Colonic mucosa (tissue), 4 donors: ENCODE results near the gene RABEP1. TPM values are rescaled to one million over a fixed set of nuclear protein-coding genes. Genes with fewer than 3 reads are reported as not detected.

Source experiments
- DNase-seq: peaks from one replicate; pipeline ENCODE4 v3.0.0-alpha.2; 2020
- H3K27ac ChIP-seq: fragments of 200-600 bp; one replicate; pipeline ENCODE4 v1.8.0; 2021
- H3K27me3 ChIP-seq: fragments of 200-600 bp; one replicate; pipeline ENCODE4 v1.8.0; 2021
- H3K36me3 ChIP-seq: fragments of 200-600 bp; one replicate; pipeline ENCODE4 v1.8.0; 2021
- H3K4me1 ChIP-seq: fragments of 200-600 bp; one replicate; pipeline ENCODE4 v1.8.0; 2021; ENCODE audit warnings: mild to moderate bottlenecking
- H3K4me3 ChIP-seq: fragments of 200-600 bp; one replicate; pipeline ENCODE4 v1.8.0; 2021
- H3K9ac ChIP-seq, 2 donors: one replicate each; pipeline ENCODE4 v1.7.0; 2013; ENCODE audit warnings: control low read depth in 2 of 2, low read depth in 2 of 2, low read length in 2 of 2
- H3K9me3 ChIP-seq: fragments of 200-600 bp; one replicate; pipeline ENCODE4 v1.8.0; 2021
- CTCF ChIP-seq: fragments of 200-600 bp; IDR thresholded peaks from one replicate; pipeline ENCODE4 v1.8.0; 2022; ENCODE audit warnings: antibody characterized with exemption, mild to moderate bottlenecking
- intact Hi-C: fragments of 100-400 bp; cut with DNase I; formaldehyde crosslinking; loops from one replicate; pipeline ENCODE4 v1.14.1; 2022
- total RNA-seq, 2 donors: library from RNA; stranded (reverse); fragmentation: NEBNext Ultra II Directional in 1 of 2; extraction: Animal tissue kit (Norgen Biotek cat#: 25700) in 1 of 2; gene quantifications; one replicate each; pipeline ENCODE4 v1.2.1, GENCODE V29; 2021
- donor health status: healthy.
- donor health status: DM: no; HTN: no; CAD: no.
- donor health status: DM: no; HTN: no; CAD: no.

The RABEP1 gene
- total RNA-seq, 2 donors from 2014 or later: 22.6 to 23.2 TPM

- H3K4me3 ChIP-seq: no peak overlapping the region
- H3K27me3 ChIP-seq: no peaks in the 10 kb centered on the region
- intact Hi-C loops: no loop called here
- H3K9me3 ChIP-seq: no peaks in the 10 kb centered on the region
- no peaks in the 10 kb centered on the region for H3K4me1 ChIP-seq
- no peak for TF ChIP-seq CTCF
- no peak overlapping the region for H3K9ac ChIP-seq
- no peak for DNase-seq
- peaks cover 4% of the 10 kb centered on the region for H3K36me3 ChIP-seq
- H3K27ac ChIP-seq: no peak overlapping the region
Observed at GRCh38 chr17:5329784-5330557, 47.9 kb downstream of the RABEP1 start.

DNA sequence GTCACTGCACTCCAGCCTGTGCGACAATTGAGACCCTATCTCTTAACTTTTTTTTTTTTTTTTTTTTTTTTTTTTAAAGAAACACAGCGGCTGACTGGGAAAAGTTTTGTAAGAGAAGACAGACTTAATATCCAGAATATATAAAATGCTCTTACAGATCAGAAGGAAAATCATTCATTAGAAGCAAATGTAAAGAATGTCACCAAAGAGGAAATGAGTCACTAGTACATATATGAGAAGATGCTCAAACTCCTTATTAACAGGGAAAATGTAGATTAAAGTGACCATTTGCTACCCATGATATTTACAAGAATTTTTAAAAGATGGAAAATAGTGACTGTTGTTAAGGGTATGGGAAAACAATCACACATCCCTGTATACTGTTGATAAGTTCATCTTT is 48.9 kb downstream of the RABEP1 start:
- no peak for DNase-seq
- no peak for TF ChIP-seq CTCF
- Histone ChIP-seq H3K4me3 (no peak overlapping the region), H3K27ac (no peak overlapping the region), H3K9me3 (no peaks in the 10 kb centered on the region), H3K27me3 (no peaks in the 10 kb centered on the region), H3K36me3 (peaks cover 4% of the 10 kb centered on the region), H3K4me1 (no peaks in the 10 kb centered on the region), H3K9ac (no peak overlapping the region)
- intact Hi-C loops: no loop called here

- H3K27ac ChIP-seq: no peak overlapping the region
- DNase-seq: no peak
- H3K36me3 ChIP-seq: peaks cover 4% of the 10 kb centered on the region
- no peak for TF ChIP-seq CTCF
- H3K9me3 ChIP-seq: no peaks in the 10 kb centered on the region
- H3K4me3 ChIP-seq: no peak overlapping the region
- H3K27me3 ChIP-seq: no peaks in the 10 kb centered on the region
- no peaks in the 10 kb centered on the region for H3K4me1 ChIP-seq
- intact Hi-C loops: no loop called here
- no peak overlapping the region for H3K9ac ChIP-seq
Observed at GRCh38 chr17:5331506-5331905, 49.4 kb downstream of the RABEP1 start.

- Histone ChIP-seq H3K27me3 (no peaks in the 10 kb centered on the region), H3K9me3 (no peaks in the 10 kb centered on the region), H3K9ac (no peak overlapping the region), H3K27ac (no peak overlapping the region), H3K4me1 (no peaks in the 10 kb centered on the region), H3K36me3 (no peaks in the 10 kb centered on the region), H3K4me3 (no peak overlapping the region)
- TF ChIP-seq CTCF: no peak
- intact Hi-C loops: no loop called here
- DNase-seq: no peak
Observed at GRCh38 chr17:5344914-5345313, 62.8 kb downstream of the RABEP1 start.

DNA sequence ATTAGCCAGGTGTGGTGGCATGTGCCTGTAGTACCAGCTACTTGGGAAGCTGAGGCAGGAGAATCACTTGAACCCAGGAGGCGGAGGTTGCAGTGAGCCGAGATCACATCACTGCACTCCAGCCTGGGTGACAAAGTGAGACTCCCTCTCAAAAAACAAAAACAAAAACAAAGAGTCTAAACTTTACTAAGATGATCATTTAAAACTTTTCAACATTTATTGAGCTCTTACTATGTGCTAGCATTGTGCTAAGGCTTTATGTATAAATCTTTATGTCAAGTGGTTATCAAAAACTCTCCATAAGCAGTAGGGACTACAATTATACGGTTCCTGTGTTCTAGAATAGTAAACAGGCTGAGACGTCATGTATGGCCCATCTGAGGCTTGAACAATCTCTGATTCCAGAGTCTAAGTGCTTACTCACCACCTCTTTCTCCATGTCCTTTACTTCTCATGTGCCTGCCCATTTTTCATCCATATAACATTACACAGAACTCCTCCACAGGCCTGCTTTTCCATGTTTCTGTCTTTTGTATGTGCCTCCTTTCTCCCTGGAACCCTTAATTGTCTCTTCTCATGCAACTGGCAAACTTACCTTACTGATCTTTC is 70.7 kb downstream of the RABEP1 start:
- no peaks in the 10 kb centered on the region for H3K9me3 ChIP-seq
- DNase-seq: no peak
- no peak overlapping the region for H3K27ac ChIP-seq
- H3K4me1 ChIP-seq: no peaks in the 10 kb centered on the region
- TF ChIP-seq CTCF: no peak
- no peak overlapping the region for H3K9ac ChIP-seq
- H3K4me3 ChIP-seq: no peak overlapping the region
- intact Hi-C loops: no loop called here
- H3K36me3 ChIP-seq: peaks cover 4% of the 10 kb centered on the region
- no peaks in the 10 kb centered on the region for H3K27me3 ChIP-seq
